NCI-H1092 treated with DMSO at 0.1 percent for 48 hours (cell line): ENCODE results near the gene TLNRD1.
"Not testable (repeated sequence)": the region's sequence is repeated elsewhere in the genome, so short reads cannot be mapped to it uniquely, and the experiment has no call there.

Experiments
- DNase-seq: peaks from one replicate; lab custom pipeline; 2025; lab: John Stamatoyannopoulos, UW

TLNRD1 gene

DNA sequence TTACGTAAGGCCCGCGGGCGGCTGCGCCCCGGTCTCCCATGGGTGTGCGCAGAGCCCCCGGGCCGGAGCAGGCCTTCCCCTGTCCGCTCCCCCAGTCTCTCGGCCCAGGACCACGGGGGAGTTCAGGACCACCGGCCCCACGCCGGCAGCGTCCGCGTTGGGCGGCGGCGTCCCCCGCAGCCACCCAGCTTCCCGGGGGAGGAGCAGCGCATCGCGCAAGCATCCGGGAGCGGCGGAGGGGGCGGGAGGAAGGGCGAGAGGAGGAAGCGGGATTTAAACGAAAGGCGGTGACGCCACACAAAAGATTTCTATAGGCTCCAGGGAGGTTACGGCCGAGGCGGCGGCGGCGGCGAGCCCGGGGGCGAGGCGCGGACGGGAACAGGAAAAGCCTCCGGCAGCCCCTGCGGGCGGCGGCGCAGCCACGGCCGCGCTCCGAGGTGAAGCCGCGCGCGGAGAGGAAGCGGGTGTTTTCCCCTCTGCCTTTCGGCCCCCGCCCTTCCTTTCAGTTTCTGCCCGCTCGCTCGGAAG, at the start of gene TLNRD1:
Gene TLNRD1 (plus strand): TSS at position 300 of the 528 bp plus-strand sequence. CDS start 1,349 bp downstream, outside the sequence.
- peak; percentile 44 for DNase-seq

GRCh38 chr15:80951941-80952340, 48.8 kb upstream of the TLNRD1 start:
- DNase-seq = no peak

GRCh38 chr15:80953001-80953952, 47.4 kb upstream of the TLNRD1 start:
- DNase-seq = no peak

DNA sequence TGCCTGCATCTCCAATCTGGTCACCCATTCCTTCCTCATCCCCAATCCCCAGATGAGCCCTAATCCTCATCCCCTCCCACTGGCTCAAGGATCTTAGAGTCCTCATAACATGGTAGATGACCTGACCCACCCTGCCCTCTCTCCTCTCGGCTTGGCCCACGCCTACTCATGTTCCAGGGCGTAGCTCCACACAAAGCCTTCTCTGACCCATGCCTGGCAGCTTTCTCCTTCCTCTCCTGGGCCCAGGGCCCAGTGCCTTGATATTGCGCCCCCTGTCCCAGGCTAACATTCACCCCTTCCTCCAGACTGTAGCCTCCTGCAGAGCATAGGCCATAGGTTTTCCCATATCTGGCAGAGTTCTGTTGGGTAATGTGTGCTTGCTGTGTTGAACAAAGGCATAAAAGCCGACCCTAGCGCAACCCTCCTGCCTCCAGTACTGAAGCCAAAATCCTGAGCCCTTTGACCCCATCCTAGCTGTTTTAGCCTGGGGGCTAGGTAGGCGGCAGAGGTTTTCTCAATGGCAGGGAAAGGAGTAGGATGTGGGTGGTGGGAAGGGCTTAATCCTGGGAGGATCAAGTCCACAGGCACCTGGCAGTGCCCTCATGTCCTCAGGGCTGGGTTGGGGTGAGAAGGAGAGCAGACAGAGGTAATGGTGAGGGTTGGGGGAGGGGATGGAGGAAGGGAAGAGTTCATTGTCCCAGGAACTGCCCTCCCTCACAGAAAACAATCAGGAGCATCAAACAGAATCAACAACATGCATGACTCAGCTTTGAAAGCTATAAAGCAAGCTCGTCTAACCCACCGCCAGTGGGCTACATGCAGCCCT, 46.6 kb upstream of the TLNRD1 start:
- DNase-seq = no peak

- not testable (repeated sequence) for DNase-seq
Observed at GRCh38 chr15:80955571-80956452, 44.9 kb upstream of the TLNRD1 start.

DNA sequence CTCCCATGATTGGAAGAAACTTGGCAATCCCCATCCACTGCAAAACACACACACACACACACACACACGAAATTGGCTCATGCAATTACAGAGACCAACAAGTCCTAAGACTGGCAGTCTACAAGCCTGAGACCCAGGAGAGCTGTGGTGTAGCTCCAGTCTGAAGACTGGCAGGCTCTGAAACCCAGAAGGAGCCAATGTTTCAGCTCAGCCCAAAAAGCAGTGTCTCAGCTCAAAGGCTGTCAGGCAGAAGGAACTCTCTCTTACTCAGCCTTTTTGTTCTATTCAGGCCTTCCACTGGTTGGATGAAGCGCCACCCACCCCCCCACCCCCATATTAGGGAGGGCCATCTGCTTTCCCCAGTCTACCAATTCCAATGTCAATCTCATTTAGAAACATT, 43.2 kb upstream of the TLNRD1 start:
- no peak for DNase-seq

- no peak for DNase-seq
Observed at GRCh38 chr15:80957976-80958375, 42.7 kb upstream of the TLNRD1 start.

GRCh38 chr15:80958818-80959495, 41.8 kb upstream of the TLNRD1 start:
- no peak for DNase-seq

DNA sequence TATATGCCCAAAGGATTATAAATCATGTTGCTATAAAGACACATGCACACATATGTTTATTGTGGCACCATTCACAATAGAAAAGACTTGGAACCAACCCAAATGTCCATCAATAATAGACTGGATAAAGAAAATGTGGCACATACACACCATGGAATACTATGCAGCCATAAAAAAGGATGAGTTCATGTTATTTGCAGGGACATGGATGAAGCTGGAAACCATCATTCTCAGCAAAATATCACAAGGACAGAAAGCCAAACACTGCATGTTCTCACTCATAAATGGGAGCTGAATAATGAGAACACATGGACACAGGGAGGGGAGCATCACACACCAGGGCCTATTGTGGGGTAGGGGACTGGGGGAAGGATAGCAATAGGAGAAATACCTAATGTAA, 35.3 kb upstream of the TLNRD1 start:
- not testable (repeated sequence) for DNase-seq

- DNase-seq = no peak
Observed at GRCh38 chr15:80966431-80967197, 34.1 kb upstream of the TLNRD1 start.

DNA sequence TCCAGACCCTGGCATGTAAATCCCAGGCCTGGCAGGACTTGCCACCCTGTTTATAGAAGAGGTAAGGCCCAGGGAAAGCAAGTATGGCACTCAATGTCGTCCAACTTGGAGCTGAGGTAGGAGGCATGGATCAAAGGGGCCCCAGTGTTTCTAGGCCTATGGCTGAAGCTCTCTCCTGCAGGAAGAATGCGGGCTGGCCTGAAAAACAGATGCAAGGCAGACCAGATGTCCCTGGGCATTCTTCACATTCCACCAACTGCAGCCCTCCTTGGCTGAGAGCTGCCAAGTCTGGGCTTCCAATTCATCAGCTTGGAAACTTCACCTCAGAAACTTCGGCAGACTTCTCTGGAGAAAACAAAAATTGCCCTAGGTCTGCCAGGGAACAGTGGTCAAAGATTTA, 33.3 kb upstream of the TLNRD1 start:
- no peak for DNase-seq

DNA sequence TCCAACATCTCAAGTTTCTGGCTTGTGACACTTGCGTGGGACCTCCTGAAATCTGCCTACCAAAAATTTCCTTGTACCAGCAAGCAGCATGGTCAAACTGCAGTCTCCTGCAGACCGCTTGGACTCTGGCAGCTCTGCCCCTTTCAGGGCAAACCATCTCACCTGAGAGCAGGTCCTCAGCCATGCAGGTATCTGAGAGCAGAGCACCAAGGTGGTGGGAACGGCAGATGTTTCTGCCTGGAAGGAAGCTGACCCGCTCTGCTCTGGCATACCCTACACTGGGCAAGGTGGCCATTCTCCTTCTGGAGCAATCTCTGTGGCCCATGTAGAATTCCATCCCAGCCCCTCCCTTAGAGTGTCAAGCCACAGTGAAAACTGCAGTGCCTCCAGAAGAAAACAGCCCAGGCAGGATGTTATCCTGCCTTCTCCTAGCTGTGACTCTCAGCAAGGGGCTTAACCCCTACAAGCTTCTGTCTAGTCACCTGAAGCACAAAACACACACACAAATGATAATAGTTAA, 32.7 kb upstream of the TLNRD1 start:
- no peak for DNase-seq

GRCh38 chr15:80969316-80969715, 31.4 kb upstream of the TLNRD1 start:
- DNase-seq = no peak

DNA sequence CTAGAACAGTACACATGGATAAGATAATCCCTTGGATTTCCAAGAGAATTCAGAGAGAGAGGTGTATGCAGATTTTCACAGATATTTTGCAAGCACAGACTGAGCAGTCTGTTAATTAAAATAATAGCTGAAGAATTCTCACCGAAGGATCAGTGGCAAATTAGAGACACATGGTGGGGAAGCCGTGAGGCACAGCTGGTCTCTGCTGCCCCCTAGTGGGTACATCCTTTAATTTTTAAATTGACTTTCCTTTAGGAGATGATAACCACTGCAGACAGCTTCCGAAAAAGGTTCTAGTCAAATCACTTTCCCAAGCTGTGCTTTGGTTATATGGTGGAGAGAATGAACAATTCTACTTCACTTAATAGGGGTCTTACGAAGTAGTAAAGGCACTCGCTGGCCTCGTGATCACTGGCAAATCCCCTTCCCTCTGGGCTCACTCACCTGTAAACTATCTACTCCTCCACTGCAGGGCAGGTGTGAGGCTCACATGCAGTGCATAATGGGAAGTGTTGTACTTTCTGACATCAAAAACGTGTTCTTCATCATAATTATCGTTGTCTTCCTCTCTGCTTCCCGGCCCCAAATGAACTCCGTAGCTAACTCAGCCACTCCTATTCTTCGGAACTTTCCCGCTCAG, 30.6 kb upstream of the TLNRD1 start:
- DNase-seq = peak; percentile 33

GRCh38 chr15:80970658-80971057, 30.1 kb upstream of the TLNRD1 start:
- DNase-seq = no peak

GRCh38 chr15:80971143-80971542, 29.6 kb upstream of the TLNRD1 start:
- DNase-seq = no peak

DNA sequence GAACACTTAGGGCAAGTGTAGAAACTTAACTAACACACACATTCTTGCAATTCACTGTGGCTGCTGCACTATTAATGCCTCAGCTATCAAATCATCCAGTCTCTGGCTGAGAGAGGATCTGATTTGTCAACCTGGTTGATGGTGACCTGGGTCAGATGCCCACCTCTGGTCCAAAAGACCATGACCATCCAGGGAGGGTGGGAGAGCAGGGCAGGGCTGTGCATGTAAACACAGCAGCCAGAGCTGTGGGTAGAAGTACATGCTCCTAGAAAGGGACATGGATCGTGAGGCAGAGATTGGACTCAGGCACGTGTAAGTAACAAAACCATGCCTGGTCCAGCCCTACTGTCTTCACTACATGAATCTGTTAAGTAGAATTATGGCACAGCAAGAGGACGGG, 28.4 kb upstream of the TLNRD1 start:
- no peak for DNase-seq

- DNase-seq = no peak
Observed at GRCh38 chr15:80974914-80975313, 25.8 kb upstream of the TLNRD1 start.

DNA sequence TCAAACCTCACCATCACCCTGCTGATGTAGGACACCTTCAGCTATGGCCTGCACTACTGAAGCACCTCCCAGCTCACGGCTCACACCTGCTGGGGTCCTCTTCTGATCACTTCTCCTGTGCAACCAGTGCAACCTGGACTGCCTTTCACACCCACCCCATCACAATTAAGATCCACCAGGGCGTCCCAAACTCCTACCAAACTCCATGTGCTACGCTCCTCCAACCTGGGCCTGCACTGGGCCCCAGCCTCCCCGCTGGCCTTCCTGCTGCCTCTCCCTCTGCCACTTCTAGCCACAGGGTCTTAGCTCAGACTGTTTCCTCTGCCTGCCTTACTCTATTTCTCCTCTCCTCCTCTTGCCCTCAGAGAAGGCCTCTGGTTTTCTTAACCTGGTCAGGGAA, 23.9 kb upstream of the TLNRD1 start:
- DNase-seq = no peak
